CD4-positive, alpha-beta T cell (primary cell): ENCODE results near the gene BMX. TPM values are rescaled to one million over a fixed set of nuclear protein-coding genes. Genes with fewer than 3 reads are reported as not detected.

Experiments used
- ATAC-seq: fragments of 200-7000 bp; cut with Tn5 transposase; one replicate; pipeline ENCODE4 v1.10.0; 2022; ENCODE audit warnings: mild to moderate bottlenecking; ENCODE audit not compliant: poor library complexity
- CTCF ChIA-PET: fragments of 350-600 bp; sonication (Branson Sonifier 250); formaldehyde crosslinking; loops from one replicate; lab custom pipeline; 2021; ENCODE audit warnings: antibody characterized with exemption, inconsistent platforms; lab: Charles Lee
- POLR2A ChIA-PET: fragments of 350-600 bp; sonication (Branson Sonifier 250); formaldehyde crosslinking; loops from one replicate; lab custom pipeline; 2021; ENCODE audit warnings: antibody characterized with exemption, inconsistent platforms; lab: Charles Lee
- DNase-seq, 14 experiments: peaks; one replicate each; pipeline ENCODE4 v3.0.0-alpha.2; 2013 to 2020; ENCODE audit warnings: mixed read lengths in 2 of 14
- H3K27ac ChIP-seq, 2 donors: one replicate each; pipeline versions ENCODE4 v1.5.1 to v1.7.0; 2013; ENCODE audit warnings: low read length in 2 of 2, low read depth in 1 of 2, mild to moderate bottlenecking in 1 of 2
- H3K27me3 ChIP-seq, 2 experiments: 1 replicate in 1 of 2; 2 replicates in 1 of 2; pipeline versions ENCODE4 v1.6.1 to v1.7.0; 2013; ENCODE audit warnings: low read length in 2 of 2, control low read depth in 1 of 2, mild to moderate bottlenecking in 1 of 2, moderate library complexity in 1 of 2; ENCODE audit not compliant: insufficient read depth in 2 of 2, control insufficient read depth in 1 of 2
- H3K36me3 ChIP-seq: one replicate; pipeline ENCODE4 v1.6.1; 2013; ENCODE audit warnings: low read length, control low read depth; ENCODE audit not compliant: insufficient read depth
- H3K4me1 ChIP-seq: one replicate; pipeline ENCODE4 v1.6.1; 2013; ENCODE audit warnings: low read length, control low read depth; ENCODE audit not compliant: insufficient read depth
- H3K4me3 ChIP-seq: one replicate; pipeline ENCODE4 v1.5.1; 2013; ENCODE audit warnings: mild to moderate bottlenecking, low read length, moderate library complexity
- H3K9me3 ChIP-seq, 2 experiments: 1 replicate in 1 of 2; 2 replicates in 1 of 2; pipeline versions ENCODE4 v1.6.1 to v1.7.0; 2013; ENCODE audit warnings: low read length in 2 of 2, mild to moderate bottlenecking in 2 of 2, control low read depth in 1 of 2, moderate library complexity in 1 of 2; ENCODE audit not compliant: control insufficient read depth in 1 of 2, insufficient read depth in 1 of 2
- H3K27ac Mint-ChIP-seq: one replicate; pipeline ENCODE4 v1.8.0; 2020; ENCODE audit warnings: mixed read lengths
- H3K27me3 Mint-ChIP-seq: one replicate; pipeline ENCODE4 v1.8.0; 2021; ENCODE audit warnings: mixed read lengths
- H3K36me3 Mint-ChIP-seq: one replicate; pipeline ENCODE4 v1.8.0; 2021; ENCODE audit warnings: low read depth, mixed read lengths
- H3K4me1 Mint-ChIP-seq: one replicate; pipeline ENCODE4 v1.8.0; 2021; ENCODE audit warnings: low read depth, mixed read lengths
- H3K4me3 Mint-ChIP-seq: one replicate; pipeline ENCODE4 v1.8.0; 2020; ENCODE audit warnings: mild to moderate bottlenecking, mixed read lengths
- H3K9me3 Mint-ChIP-seq: one replicate; pipeline ENCODE4 v1.8.0; 2020; ENCODE audit warnings: mixed read lengths
- intact Hi-C, 2 experiments: fragments of 100-400 bp; cut with DNase I in 1 of 2; cut with micrococcal nuclease in 1 of 2; formaldehyde crosslinking; loops; one replicate each; pipeline versions ENCODE4 v1.15.1 to v1.9.0; 2023 to 2025; cut with DNase I, micrococcal nuclease
- total RNA-seq, 174 experiments: library from RNA in 2 of 174; stranded (reverse) in 2 of 174; gene quantifications; one replicate each; pipeline ENCODE4 v1.2.3 and lab custom pipeline; 2021 to 2026
- TF ChIP-seq, protein P1 (sequence below): fragments of 200-600 bp; IDR thresholded peaks from one replicate; pipeline ENCODE4 v1.8.0; 2022; ENCODE audit warnings: antibody characterized with exemption, mild to moderate bottlenecking

BMX gene
- total RNA-seq, 2 experiments from 2014 or later = not detected

DNA sequence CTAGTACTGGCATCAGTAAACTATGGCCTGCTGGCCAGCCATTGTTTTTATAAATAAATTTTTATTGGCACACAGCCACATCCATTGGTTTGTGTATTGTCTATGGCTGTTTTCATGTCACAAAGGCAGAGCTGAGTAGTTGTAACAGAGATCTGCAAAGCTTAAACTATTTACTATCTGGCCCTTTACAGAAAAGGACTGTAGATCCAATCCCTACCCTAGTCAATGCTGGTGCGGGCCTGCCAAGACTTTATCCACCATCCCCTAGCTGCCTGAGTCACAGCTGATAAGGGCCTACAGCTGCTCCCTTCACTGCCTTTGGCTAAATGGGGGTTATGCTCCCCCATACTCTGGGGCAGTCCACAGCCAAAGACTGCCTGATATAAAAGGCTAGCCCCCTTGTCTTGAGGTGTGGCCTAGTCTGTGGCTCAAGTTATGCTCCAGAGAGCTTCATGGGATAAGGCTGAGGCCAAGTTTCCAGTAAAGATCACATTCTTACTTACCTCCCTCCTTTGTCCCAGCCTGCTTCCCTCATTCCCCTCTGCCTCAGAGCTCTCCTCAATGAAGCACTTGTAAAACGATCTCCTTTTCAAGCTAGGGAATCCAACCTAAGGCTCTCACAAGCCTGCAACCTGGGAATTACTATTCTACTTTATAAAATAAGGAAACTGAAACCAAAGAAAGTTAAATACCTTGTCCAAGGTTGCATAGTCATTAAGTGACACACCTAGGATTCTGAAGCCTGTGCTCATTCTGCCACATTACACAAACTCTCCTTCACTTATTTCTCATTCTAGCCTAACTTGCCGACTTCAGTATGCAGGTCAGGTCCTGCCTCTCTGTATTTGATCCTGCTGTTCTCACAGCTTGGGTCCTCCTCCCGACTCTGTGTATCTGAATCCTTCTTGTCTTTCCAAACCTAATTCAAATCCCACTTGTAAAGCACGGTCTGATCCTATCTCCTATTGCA, 79.5 kb downstream of the BMX start:
- Histone ChIP-seq H3K4me3 (no peak overlapping the region), H3K36me3 (no peaks in the 10 kb centered on the region), H3K27ac (no peak overlapping the region), H3K9me3 (no peaks in the 10 kb centered on the region), H3K27me3 (no peaks in the 10 kb centered on the region), H3K4me1 (no peaks in the 10 kb centered on the region)
- Mint-ChIP-seq H3K27ac (no peak overlapping the region), H3K4me1 (no peaks in the 10 kb centered on the region), H3K36me3 (no peaks in the 10 kb centered on the region), H3K9me3 (no peaks in the 10 kb centered on the region), H3K27me3 (no peaks in the 10 kb centered on the region), H3K4me3 (no peak overlapping the region)
- ChIA-PET POLR2A (no interaction called here), CTCF (no interaction called here)
- ATAC-seq (no peak), DNase-seq (no peak)
- TF ChIP-seq, protein P1, sequence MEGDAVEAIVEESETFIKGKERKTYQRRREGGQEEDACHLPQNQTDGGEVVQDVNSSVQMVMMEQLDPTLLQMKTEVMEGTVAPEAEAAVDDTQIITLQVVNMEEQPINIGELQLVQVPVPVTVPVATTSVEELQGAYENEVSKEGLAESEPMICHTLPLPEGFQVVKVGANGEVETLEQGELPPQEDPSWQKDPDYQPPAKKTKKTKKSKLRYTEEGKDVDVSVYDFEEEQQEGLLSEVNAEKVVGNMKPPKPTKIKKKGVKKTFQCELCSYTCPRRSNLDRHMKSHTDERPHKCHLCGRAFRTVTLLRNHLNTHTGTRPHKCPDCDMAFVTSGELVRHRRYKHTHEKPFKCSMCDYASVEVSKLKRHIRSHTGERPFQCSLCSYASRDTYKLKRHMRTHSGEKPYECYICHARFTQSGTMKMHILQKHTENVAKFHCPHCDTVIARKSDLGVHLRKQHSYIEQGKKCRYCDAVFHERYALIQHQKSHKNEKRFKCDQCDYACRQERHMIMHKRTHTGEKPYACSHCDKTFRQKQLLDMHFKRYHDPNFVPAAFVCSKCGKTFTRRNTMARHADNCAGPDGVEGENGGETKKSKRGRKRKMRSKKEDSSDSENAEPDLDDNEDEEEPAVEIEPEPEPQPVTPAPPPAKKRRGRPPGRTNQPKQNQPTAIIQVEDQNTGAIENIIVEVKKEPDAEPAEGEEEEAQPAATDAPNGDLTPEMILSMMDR = no peak
- intact Hi-C loops = loop anchor here in 1 of 2 experiments (2.0 kb wide), 1 partner anchor 65 kb away; no protein-coding TSS in a partner anchor

- Histone ChIP-seq H3K4me3 (no peak overlapping the region), H3K27me3 (peaks cover 0 to 8% of the 10 kb centered on the region in 2 experiments), H3K27ac (no peak overlapping the region), H3K4me1 (no peaks in the 10 kb centered on the region), H3K36me3 (no peaks in the 10 kb centered on the region), H3K9me3 (no peaks in the 10 kb centered on the region)
- ATAC-seq = no peak
- no peak for DNase-seq
- TF ChIP-seq, protein P1 = no peak
- H3K27ac Mint-ChIP-seq = no peak overlapping the region
- no peaks in the 10 kb centered on the region for H3K36me3 Mint-ChIP-seq
- no peak overlapping the region for H3K4me3 Mint-ChIP-seq
- H3K4me1 Mint-ChIP-seq = no peaks in the 10 kb centered on the region
- ChIA-PET CTCF (no interaction called here), POLR2A (no interaction called here)
- peaks cover 14% of the 10 kb centered on the region for H3K27me3 Mint-ChIP-seq
- H3K9me3 Mint-ChIP-seq = no peaks in the 10 kb centered on the region
- intact Hi-C loops = no loop called here
Observed at GRCh38 chrX:15594371-15594770, 93.8 kb downstream of the BMX start.

GRCh38 chrX:15598026-15598425, 97.4 kb downstream of the BMX start:
- ATAC-seq (no peak), DNase-seq (no peak)
- H3K27me3 Mint-ChIP-seq = peaks cover 14% of the 10 kb centered on the region
- H3K9me3 ChIP-seq = no peaks in the 10 kb centered on the region
- intact Hi-C loops = no loop called here
- POLR2A ChIA-PET = no interaction called here
- H3K27me3 ChIP-seq = peaks cover 0 to under 1% of the 10 kb centered on the region in 2 experiments
- H3K4me3 ChIP-seq = no peak overlapping the region
- no peaks in the 10 kb centered on the region for H3K36me3 Mint-ChIP-seq
- H3K9me3 Mint-ChIP-seq = no peaks in the 10 kb centered on the region
- no peaks in the 10 kb centered on the region for H3K4me1 ChIP-seq
- TF ChIP-seq, protein P1 = no peak
- H3K4me3 Mint-ChIP-seq = no peak overlapping the region
- no peaks in the 10 kb centered on the region for H3K36me3 ChIP-seq
- CTCF ChIA-PET = no interaction called here
- no peak overlapping the region for H3K27ac Mint-ChIP-seq
- H3K27ac ChIP-seq = no peak overlapping the region
- H3K4me1 Mint-ChIP-seq = no peaks in the 10 kb centered on the region
